Liver (tissue), 9 donors: Measurements from ENCODE around the gene WDR45B. TPM values are rescaled to one million over a fixed set of nuclear protein-coding genes. Genes with fewer than 3 reads are reported as not detected.
"Not testable (repeated sequence)": the region's sequence is repeated elsewhere in the genome, so short reads cannot be mapped to it uniquely, and the experiment has no call there.

Experiments used
- DNase-seq: peaks from one replicate; pipeline ENCODE4 v3.0.0-alpha.2; 2017; ENCODE audit warnings: low spot score
- H3K27ac ChIP-seq, 2 donors: one replicate each; pipeline ENCODE4 v1.7.0; 2013; ENCODE audit warnings: inconsistent platforms in 2 of 2, low read length in 2 of 2, control low read depth in 1 of 2, low read depth in 1 of 2, mild to moderate bottlenecking in 1 of 2
- H3K27me3 ChIP-seq, 4 donors: one replicate each; pipeline versions ENCODE4 v1.6.1 to v1.7.0; 2013; ENCODE audit warnings: low read length in 3 of 4, inconsistent platforms in 1 of 4, mild to moderate bottlenecking in 1 of 4, moderate library complexity in 1 of 4; ENCODE audit not compliant: control insufficient read depth in 4 of 4, insufficient read depth in 4 of 4
- H3K36me3 ChIP-seq, 4 donors: one replicate each; pipeline versions ENCODE4 v1.6.1 to v1.7.0; 2013; ENCODE audit warnings: low read length in 3 of 4, mild to moderate bottlenecking in 3 of 4, low read depth in 1 of 4, moderate library complexity in 1 of 4; ENCODE audit not compliant: control insufficient read depth in 4 of 4, insufficient read depth in 3 of 4
- H3K4me1 ChIP-seq, 4 donors: one replicate each; pipeline versions ENCODE4 v1.6.1 to v1.7.0; 2013; ENCODE audit warnings: low read length in 3 of 4, mild to moderate bottlenecking in 3 of 4, moderate library complexity in 1 of 4; ENCODE audit not compliant: control insufficient read depth in 4 of 4, insufficient read depth in 4 of 4
- H3K4me3 ChIP-seq, 3 donors: one replicate each; pipeline versions ENCODE4 v1.6.1 to v1.7.0; 2013; ENCODE audit warnings: low read length in 3 of 3, control low read depth in 1 of 3, low read depth in 1 of 3, mild to moderate bottlenecking in 1 of 3
- H3K9ac ChIP-seq, 2 donors: one replicate each; pipeline ENCODE4 v1.7.0; 2013; ENCODE audit warnings: low read length in 2 of 2, mild to moderate bottlenecking in 2 of 2, moderate library complexity in 2 of 2, control low read depth in 1 of 2, low read depth in 1 of 2
- H3K9me3 ChIP-seq, 4 donors: one replicate each; pipeline versions ENCODE4 v1.6.1 to v1.7.0; 2013; ENCODE audit warnings: low read length in 3 of 4; ENCODE audit not compliant: control insufficient read depth in 4 of 4
- EGR1 ChIP-seq, 2 donors: IDR thresholded peaks; 2 replicates each; pipeline ENCODE4 v1.6.1; 2016 to 2018; ENCODE audit warnings: antibody characterized with exemption in 2 of 2, low read depth in 2 of 2
- HNF4A ChIP-seq, 2 donors: conservative IDR thresholded peaks; 2 replicates each; pipeline ENCODE4 v1.6.1; 2016; ENCODE audit warnings: antibody characterized with exemption in 2 of 2, mild to moderate bottlenecking in 2 of 2
- HNF4G ChIP-seq: IDR thresholded peaks from 2 replicates; pipeline ENCODE4 v1.6.1; 2016; ENCODE audit warnings: antibody characterized with exemption
- JUND ChIP-seq, 2 donors: IDR thresholded peaks; 2 replicates each; pipeline ENCODE4 v1.6.1; 2016; ENCODE audit warnings: antibody characterized with exemption in 2 of 2
- RAD21 ChIP-seq, 2 donors: IDR thresholded peaks; 2 replicates each; pipeline ENCODE4 v1.6.1; 2016; ENCODE audit warnings: antibody characterized with exemption in 2 of 2, mild to moderate bottlenecking in 2 of 2
- RXRA ChIP-seq, 2 donors: IDR thresholded peaks; 2 replicates each; pipeline ENCODE4 v1.6.1; 2017 to 2018; ENCODE audit warnings: antibody characterized with exemption in 2 of 2, mild to moderate bottlenecking in 1 of 2
- WGBS: extraction: QIAGEN DNeasy Blood & Tissue Kit; methylation state at CpG from one replicate; pipeline ENCODE4 v1.1.7; 2013; 5-methylcytosine and 5-hydroxymethylcytosine counted together
- polyA plus RNA-seq, 2 donors: library from polyadenylated mRNA; stranded (reverse) in 1 of 2; unstranded in 1 of 2; fragments of 200-250 nt in 1 of 2; fragments of >200 nt in 1 of 2; fragmentation: Nextera tagmentation in 1 of 2; extraction: Ambion mirVana in 1 of 2; gene quantifications; one replicate each; pipeline versions ENCODE4 v1.2.1 to v1.2.3, GENCODE V29; 2013 to 2015
- total RNA-seq, 2 donors: library from RNA; depleted of rRNA; stranded (reverse); fragments of >200 nt; gene quantifications; one replicate each; pipeline ENCODE4 v1.2.3, GENCODE V29; 2014
- TF ChIP-seq, protein P1 (sequence below): IDR thresholded peaks from 2 replicates; pipeline ENCODE4 v1.6.1; 2016; ENCODE audit warnings: antibody characterized with exemption, mild to moderate bottlenecking
- TF ChIP-seq, protein P2 (sequence below): fragments of 150-350 bp; IDR thresholded peaks from 2 replicates; pipeline ENCODE4 v1.5.1; 2017; ENCODE audit warnings: improper control_type of control experiment, low read depth, low read length; ENCODE audit not compliant: missing input control
- TF ChIP-seq, protein P3 (sequence below): IDR thresholded peaks from 2 replicates; pipeline ENCODE4 v1.6.1; 2016; ENCODE audit warnings: antibody characterized with exemption
- donor health status: healthy.
- donor health status: healthy.
- donor health status: healthy.
- donor health status: healthy.
- donor health status: healthy.

Gene WDR45B
- total and polyA plus RNA-seq, 4 donors = 25.4 to 40.9 (median 29.2) TPM

DNA sequence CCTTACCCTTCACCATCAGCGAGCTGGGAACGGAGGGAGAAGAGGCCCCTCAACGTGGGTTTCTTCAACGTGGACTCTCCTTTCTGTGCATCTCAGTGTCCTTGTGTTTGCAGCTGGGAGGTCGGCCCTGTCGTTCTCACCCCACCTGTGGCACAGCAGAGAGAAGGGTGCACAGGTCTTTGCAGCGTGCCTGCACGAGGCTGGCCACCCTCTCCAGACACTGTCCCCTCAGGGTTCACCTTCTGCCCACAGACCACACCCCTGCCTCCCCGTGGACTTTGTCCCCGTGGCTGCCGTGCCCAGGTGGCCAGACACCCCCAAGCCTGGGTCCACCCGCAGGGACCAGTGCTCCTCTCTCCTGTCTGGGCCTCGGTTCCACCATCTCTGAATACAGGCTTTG lies 7.3 kb upstream of the WDR45B start:
- Histone ChIP-seq H3K27ac (no peak overlapping the region), H3K9ac (no peak overlapping the region)

DNA sequence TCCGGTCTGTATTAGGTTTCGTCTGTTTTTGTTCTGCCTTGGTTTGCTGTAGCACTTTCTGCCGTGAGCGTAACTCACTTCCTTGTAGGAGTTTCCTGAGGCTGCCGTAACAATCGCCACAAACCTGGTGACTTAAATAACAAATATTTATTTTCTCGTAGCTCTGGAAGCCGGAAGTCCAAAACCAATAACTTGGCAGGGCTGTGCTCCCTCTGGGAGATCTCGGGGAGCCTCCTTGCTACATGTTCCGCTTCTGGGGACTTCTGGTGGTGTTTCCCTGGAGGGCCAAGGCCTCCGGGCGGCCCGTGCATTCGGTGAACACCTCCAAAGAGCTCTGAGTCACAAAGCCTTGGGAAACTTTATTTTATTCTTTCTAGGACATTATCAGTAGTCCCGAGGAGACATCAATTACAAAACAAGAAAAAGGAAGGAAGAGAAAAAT lies 6.8 kb upstream of the WDR45B start:
- no peak for DNase-seq
- Histone ChIP-seq H3K9me3 (no peaks in the 10 kb centered on the region), H3K27ac (no peak overlapping the region), H3K4me3 (no peak overlapping the region), H3K9ac (no peak overlapping the region), H3K4me1 (peaks cover 0 to 6% (median 4%) of the 10 kb centered on the region in 4 donors), H3K27me3 (no peaks in the 10 kb centered on the region), H3K36me3 (peaks cover 0 to 15% (median 2%) of the 10 kb centered on the region in 4 donors)
- TF ChIP-seq, protein P1, sequence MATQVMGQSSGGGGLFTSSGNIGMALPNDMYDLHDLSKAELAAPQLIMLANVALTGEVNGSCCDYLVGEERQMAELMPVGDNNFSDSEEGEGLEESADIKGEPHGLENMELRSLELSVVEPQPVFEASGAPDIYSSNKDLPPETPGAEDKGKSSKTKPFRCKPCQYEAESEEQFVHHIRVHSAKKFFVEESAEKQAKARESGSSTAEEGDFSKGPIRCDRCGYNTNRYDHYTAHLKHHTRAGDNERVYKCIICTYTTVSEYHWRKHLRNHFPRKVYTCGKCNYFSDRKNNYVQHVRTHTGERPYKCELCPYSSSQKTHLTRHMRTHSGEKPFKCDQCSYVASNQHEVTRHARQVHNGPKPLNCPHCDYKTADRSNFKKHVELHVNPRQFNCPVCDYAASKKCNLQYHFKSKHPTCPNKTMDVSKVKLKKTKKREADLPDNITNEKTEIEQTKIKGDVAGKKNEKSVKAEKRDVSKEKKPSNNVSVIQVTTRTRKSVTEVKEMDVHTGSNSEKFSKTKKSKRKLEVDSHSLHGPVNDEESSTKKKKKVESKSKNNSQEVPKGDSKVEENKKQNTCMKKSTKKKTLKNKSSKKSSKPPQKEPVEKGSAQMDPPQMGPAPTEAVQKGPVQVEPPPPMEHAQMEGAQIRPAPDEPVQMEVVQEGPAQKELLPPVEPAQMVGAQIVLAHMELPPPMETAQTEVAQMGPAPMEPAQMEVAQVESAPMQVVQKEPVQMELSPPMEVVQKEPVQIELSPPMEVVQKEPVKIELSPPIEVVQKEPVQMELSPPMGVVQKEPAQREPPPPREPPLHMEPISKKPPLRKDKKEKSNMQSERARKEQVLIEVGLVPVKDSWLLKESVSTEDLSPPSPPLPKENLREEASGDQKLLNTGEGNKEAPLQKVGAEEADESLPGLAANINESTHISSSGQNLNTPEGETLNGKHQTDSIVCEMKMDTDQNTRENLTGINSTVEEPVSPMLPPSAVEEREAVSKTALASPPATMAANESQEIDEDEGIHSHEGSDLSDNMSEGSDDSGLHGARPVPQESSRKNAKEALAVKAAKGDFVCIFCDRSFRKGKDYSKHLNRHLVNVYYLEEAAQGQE = no peak
- TF ChIP-seq EGR1 (IDR thresholded peaks at IDR 0.05; ENCODE audit: low read depth in 2 of 2) (no peak), JUND (IDR thresholded peaks at IDR 0.05) (no peak), RXRA (IDR thresholded peaks at IDR 0.05) (no peak), HNF4A (conservative IDR thresholded peaks at IDR 0.05) (no peak), RAD21 (IDR thresholded peaks at IDR 0.05) (no peak)
- TF ChIP-seq, protein P2, sequence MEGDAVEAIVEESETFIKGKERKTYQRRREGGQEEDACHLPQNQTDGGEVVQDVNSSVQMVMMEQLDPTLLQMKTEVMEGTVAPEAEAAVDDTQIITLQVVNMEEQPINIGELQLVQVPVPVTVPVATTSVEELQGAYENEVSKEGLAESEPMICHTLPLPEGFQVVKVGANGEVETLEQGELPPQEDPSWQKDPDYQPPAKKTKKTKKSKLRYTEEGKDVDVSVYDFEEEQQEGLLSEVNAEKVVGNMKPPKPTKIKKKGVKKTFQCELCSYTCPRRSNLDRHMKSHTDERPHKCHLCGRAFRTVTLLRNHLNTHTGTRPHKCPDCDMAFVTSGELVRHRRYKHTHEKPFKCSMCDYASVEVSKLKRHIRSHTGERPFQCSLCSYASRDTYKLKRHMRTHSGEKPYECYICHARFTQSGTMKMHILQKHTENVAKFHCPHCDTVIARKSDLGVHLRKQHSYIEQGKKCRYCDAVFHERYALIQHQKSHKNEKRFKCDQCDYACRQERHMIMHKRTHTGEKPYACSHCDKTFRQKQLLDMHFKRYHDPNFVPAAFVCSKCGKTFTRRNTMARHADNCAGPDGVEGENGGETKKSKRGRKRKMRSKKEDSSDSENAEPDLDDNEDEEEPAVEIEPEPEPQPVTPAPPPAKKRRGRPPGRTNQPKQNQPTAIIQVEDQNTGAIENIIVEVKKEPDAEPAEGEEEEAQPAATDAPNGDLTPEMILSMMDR = no peak
- TF ChIP-seq, protein P3, sequence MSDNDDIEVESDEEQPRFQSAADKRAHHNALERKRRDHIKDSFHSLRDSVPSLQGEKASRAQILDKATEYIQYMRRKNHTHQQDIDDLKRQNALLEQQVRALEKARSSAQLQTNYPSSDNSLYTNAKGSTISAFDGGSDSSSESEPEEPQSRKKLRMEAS = no peak
- 75% methylated on average over 15 of the region's 15 CpGs for WGBS

More for the DNA sequence above, 7.3 kb upstream of the WDR45B start:
- H3K9me3 ChIP-seq = no peaks in the 10 kb centered on the region
- no peak for DNase-seq
- peaks cover 0 to 6% (median 4%) of the 10 kb centered on the region in 4 donors for H3K4me1 ChIP-seq
- 70% methylated on average over 13 of the region's 13 CpGs for WGBS
- H3K36me3 ChIP-seq = peaks cover 0 to 16% (median 2%) of the 10 kb centered on the region in 4 donors
- H3K27me3 ChIP-seq = no peaks in the 10 kb centered on the region
- TF ChIP-seq HNF4A (conservative IDR thresholded peaks at IDR 0.05) = peak in 1 of 2 donors; percentile 31
- no peak for TF ChIP-seq HNF4G
- H3K4me3 ChIP-seq = no peak overlapping the region

DNA sequence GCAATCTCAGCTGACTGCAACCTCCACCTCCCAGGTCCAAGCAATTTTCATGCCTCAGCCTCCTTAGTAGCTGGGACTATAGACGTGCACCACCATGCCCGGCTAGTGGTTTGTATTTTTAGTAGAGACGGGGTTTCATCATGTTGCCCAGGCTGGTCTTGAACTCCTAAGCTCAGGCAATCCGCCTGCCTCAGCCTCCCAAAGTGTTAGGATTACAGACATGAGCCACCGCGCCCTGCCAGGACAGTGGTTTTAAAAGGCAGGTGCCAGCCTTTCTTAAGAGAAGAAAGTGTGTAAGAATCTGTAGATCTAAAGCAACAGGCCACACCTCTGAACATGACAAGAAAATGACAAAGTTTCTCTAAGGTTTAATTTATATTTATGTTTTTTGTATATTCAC lies 6.4 kb upstream of the WDR45B start:
- not testable (repeated sequence) for H3K27ac ChIP-seq, H3K4me1 ChIP-seq, H3K9me3 ChIP-seq, H3K27me3 ChIP-seq, H3K4me3 ChIP-seq, H3K9ac ChIP-seq, DNase-seq
- 83% methylated on average over 6 of the region's 6 CpGs for WGBS
- peaks cover 0 to 15% (median 2%) of the 10 kb centered on the region in 4 donors for H3K36me3 ChIP-seq
